Cerebellar nuclear complex (tissue), 1 donor: ENCODE measurements around the gene ACSS1.

ENCODE experiments used
- DNase-seq, 2 experiments: peaks; one replicate each; lab custom pipeline; 2025; lab: John Stamatoyannopoulos, UW

ACSS1 gene

DNA sequence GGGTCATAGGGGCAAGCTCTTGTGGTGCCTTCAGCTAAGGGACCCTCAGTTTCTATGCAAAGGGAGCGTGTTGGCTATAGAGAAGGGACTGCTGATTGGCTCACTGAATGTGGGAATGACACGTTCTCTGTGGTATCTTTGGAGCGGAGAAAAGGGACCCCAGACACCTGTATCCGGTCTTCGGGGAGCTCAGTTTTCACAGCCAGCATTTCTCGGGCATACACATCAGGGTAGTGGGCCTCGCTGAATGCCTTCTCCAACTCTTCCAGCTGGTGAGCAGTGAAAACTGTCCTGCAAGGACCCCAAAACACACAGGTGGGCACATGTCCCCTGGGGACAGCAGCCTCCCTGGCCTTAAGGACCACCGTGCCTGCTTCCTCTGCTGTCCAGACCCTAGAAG is 20.7 kb upstream of the ACSS1 start:
- DNase-seq: no peak

DNA sequence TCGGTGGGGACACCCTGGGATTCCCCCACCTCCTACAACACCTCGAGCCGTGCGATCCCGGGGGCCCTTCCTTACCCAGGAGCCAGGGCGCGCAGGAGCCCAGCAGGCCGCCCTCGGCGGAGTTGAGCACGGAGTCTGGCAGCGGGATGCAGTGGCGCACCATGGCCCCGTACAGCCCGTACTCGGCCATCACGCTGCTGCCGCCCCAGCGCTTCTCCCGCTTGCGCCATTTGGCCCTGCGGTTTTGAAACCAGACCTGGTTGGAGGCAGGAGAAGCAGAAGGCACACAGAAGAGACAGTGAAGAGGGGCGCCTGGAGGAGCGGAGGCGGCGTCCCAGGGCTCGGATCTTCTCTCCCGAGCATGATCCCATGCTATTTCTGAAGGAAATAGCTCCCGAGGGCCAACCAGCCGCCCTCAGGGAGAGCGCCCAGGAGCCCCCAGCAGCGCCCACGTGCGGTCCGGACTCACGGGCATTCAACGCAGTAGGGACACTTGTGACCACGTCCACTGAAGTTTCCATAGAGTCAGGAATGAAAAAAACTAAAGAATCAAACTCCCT is 19.8 kb upstream of the ACSS1 start:
- DNase-seq: no peak

DNA sequence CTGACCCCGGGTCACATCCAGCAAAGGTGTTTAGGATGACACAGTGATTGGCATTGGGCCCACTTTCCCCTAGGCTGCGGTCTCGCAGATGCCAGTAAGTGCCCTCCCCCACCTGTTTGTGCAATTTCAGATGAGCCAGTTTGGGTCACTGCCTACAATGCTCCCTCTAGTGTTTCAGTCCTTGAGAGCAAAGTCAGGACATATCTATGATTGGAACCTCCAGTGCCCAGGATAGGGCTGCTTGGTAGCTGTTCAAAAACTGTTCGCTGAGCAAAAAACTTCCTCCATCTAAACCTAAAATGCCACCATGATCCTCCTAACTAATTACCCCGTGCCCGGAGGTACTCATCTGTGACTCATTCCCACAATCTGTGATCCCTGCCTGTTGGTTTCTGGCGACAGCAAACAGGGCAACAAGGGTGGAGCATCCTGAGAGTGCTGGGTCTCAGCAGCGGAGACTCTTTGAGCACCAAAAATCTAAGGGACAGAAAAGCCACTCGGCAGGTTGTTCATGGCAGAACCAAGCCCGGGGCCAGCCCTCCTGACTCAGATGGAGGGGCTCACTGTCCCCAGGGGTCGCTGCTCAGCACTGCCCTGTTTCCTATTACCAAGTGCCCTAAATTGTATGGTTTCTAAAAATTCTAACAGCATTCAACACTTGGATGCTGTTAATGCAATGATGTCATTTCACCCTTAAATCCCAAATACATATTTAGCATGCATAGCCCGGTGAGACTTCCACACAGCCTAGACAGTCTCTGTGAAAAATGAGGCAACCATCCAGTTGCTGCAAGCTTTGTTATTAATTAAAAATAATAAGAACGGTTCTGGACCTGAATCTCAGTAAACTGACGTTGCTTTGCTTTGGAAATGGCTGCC is 19.0 kb upstream of the ACSS1 start:
- DNase-seq: peak in 1 of 2 experiments; percentile 57

DNA sequence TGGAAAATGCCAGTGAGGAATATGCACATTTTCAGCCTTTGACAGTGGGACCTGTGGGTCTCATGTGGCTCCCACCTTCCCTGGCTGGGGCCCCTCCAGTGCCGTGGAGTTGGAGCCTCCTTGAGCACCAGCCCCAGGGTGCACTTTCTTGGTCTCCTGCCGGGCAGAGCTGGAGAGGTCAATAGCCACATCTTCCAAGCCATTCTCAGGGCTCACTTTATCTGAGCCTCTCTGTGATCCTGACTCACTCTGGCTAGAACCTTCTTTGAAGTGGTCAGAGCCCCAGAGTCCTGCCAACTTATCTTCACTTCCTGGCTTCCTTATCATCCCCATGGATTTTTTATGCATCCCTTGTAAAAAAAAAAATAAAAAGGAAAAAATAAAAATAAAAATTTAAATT is 18.3 kb upstream of the ACSS1 start:
- DNase-seq: no peak

DNA sequence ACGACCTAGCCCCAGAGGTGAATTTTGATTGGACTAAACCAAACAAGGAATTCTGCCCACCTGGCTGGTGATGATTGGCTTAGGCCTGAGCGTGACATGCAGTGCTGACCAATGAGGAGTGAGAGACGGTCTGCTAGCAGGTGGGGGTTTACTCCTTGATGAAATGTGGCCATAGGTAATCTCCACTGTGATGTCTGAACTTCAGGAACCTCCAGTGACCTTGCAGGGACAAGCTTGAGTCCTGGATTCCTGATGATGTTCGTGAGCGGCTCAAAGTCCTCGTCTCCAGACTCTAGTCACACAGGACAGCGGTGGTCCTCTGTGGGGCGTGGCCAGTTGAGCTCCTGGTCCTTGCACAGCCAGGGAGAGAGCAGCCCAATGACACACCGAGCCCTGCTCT is 15.6 kb upstream of the ACSS1 start:
- DNase-seq: no peak

DNA sequence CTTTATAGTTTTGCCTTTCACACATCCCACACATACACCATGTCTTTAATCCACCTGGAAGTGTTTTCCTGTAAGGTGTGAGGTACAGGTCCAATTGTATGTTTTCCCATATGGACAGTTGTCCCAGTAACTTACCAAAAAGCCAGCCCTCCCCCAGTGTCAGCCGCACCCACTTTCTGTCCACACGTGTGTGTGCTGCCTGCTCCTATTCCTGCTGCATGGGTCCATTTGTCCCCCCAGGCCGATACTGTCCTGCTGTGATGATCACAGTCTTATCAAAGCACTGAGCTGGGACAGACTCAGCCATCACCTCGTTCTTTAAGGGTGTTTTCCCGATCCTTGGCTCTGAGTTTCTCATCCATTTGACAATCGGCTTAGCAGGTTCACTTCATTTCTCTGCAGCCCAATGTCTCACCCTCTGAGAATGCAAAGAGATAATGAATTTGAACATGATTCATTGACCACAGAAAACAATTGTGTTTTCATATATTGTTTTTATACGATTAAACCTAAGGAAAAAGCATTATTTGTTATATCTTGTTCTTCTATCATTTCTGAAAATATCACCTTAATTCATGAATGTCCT is 14.4 kb upstream of the ACSS1 start:
- no peak for DNase-seq

DNA sequence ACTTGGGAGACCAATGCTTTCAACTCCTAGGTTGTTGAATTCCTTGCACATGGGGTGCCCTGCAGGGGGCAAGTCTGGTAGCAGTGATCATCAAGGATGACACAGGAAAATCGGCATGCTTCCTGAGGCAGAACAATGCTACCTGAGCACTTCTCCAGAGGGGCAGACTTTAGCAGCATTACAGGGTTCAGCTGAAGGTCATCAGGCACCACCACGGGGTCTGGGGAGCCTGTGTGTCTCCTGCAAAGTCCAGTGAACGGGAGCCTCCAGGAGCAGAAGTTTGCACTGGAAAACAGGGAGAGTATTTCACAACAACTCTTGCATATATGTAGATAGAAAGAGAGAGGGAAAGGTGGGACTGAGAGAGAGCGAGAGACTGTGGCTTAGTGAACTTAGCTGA is 13.8 kb upstream of the ACSS1 start:
- no peak for DNase-seq

DNA sequence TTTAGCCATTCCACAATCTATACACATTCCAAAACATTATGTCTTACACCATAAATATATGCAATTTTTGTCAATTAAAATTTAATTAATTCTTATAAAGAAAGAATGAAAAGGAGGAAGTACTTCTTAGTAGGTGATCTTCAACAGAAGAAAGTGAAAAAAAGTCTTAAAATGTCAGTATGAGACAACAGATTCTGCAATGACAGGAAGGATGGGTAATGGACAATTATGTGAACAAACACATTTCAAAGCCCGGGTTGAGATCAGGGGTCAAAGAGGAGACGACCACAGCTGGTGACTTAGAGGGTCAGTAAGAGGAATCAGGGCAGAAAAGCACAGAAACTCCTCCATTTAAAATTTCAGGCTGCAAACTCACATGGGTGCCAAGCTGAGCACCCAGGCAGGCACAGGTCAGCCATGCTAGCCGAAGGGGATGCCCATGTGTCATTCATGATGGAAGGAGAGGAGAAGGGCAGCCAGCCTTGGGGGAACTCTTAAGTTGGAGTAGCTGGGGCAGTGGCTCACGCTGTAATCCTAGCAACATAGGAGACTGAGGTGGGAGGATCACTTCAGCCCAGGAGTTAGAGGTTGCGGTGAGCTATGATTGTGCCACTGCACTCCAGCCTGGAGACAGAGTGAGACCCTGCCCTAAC is 13.0 kb upstream of the ACSS1 start:
- DNase-seq: no peak

DNA sequence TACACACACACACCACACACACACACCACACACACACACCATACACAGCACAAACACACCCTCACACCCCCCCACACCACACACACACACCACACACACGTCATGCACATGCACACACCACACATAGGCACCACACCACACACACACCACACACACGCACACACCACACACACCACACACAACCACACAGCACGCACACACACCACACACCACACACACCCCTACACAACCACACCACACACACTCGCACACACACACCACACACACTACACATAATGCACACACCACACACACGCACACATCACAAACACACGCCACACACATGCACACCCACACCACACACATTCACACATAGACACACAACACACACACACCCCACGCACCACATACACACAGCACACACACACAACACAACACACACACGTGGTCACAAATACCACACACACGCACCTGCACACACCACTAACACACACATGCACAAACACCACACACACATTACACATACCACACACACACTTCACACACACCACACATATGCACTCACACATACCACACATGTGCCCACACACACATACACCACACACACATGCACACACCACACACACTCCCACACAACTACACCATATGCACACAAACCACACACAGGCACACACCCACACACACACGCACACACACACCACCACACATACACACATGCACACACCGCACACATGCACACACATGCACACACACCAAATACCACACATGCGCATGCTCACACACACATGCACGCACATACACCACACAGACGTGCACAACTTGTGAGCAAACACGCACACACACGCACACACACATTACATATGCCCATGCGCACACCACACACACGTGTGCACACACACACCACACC is 9.4 kb upstream of the ACSS1 start:
- no peak for DNase-seq

DNA sequence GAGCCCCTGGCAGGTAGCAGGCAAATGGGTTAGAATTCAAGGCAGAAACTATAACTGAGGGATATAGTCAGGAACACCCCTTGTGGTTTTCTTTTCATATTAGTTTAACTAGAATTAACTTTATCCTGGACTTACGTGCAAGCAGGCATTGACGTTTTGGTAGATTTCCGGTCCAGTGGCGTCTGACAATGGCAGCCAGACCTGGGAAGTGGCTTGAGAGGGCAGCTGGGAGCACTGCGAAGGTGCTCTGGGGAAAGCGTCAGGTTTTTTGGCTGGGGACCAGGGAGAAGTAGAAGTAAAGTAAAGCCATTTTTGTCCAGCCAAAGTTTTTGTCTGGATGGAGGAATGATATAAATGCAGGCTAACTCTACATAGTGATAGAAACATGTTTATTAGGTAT is 8.4 kb upstream of the ACSS1 start:
- no peak for DNase-seq

DNA sequence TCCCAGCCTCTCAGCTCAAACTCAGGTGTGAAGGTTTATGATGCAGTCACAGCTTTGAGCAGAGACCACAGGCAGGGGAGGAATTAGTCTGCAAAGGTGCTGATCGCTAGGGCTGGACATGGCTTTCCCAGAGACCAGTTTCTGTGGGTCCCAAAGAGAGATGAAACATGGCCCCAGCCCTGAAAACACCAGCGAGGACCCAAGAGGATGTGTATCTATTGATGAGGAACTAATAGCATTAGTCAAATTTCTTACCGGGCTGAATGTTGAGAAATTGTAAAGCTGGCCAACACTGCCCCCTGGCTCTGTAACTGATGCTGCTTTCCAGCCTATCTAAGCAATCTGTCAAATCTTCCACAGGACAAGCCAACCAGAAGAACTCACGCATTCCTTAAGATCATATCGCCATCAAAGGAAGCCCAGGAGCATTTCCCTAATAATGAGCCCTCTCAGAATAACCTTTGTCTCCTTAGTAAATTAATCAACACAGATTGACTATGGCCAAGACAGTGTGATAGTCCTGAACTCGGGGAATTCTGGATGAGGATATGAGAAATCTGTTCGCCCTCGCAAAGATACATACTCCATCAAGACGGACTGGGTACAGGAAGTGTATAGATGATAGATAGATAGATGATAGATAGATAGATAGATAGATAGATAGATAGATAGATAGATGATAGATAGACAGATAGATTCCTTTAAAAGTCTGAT is 7.8 kb upstream of the ACSS1 start:
- peak in 1 of 2 experiments; percentile 38 for DNase-seq

DNA sequence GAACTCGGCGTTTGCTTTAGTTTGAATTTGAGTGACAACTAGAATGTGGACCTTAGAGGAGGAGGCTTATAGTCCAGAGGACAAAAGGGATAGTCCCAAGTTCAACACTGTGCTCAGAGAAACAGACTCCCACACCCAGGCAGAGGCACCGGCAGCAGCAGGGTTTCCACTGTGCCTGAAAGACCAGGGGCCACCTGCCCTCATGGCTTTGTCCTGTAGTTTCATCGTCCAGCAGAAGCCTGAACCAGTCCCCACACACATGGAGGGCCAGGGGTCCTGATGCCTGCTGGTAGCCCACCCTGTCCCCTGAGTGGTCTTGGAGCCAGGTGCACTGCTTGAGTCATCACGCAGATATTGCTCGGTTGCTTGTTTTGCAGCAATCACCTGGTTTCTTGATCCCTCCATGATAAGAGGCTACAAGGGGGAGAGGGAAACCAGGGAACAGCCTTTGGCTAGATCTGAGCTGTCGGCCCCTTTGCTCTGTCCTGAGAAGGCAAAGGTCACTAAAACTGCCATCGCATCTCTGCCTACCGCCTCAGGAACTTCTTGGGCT is 7.2 kb upstream of the ACSS1 start:
- no peak for DNase-seq

DNA sequence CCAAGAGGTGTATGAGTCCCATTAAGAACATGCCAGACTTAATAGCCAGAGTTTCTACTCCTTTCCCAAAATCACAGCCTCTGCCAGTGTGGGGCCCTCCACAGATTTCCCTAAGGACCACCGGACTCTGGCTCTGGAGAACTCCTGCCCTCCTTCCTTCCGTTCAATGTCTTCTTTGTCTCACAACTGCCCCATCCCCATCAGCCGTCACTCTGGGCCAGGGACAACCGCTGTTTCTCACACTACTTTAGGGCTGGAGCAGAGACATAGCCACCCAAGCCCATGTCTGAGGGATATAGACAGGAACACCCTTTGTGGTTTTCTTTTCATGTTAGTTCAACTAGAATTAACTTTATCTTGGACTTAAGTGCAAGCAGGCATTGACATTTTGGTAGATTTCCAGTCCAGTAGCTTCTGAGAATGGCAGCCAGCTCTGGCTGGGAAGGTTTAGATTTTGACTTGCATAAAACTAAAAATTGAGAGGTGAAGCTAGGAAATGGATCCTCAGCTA is 6.7 kb upstream of the ACSS1 start:
- no peak for DNase-seq

DNA sequence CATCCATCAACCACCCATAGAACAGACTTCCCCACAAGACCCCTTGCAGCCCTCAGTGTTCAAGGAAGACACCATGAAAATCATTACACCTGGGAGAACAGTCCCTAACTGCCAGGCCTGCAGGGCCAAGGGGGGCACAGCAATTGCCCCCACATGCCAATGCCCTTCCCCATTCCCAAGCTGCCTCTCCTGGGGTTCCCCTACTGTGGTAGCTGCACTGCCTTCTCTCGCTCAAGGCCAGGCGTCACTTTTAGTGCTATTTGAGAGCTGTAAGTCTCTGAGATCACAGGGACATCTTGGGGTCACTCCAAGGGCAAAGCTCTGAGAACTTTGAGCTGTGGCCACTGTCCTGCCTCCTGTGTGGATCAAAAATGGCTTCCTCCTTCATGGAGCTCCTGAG is 6.0 kb upstream of the ACSS1 start:
- DNase-seq: no peak

DNA sequence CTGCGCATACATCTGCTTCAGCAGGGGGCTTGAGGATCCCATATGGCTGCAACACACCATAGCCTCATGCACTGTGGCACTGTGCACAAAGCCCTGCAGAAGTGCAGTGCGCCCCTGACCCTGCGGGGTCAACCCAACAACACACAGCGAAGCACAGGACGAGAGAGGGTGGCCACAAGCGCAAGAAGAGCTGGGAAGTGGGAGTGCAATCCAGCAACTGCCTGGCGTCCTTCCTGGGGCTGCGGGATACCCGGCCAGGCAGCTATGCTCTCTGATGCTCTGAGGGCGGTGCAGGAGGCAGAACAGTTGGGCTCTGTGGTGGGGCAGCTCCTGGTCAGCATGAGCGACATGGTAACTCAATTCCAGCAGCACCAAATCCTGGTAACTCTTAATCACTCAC is 5.6 kb upstream of the ACSS1 start:
- no peak for DNase-seq

DNA sequence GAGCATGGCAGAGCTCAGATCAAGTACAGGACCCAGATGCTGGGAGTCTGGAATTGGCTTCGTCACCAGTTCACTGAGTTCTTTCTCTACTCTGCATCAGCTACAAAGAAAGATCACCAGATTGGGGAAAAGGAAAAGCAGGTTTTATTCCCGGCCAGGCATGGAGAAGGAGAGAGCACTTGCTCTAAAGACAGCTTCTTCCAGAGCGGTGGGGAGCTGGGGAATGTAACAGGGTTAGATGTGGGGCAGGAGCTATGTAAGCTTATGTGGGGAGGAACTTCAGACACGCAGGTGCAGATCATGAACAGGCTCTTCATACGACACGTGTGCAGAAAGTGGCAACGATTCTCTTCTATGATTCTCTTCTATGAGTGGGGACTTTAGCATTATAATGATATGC is 4.9 kb upstream of the ACSS1 start:
- no peak for DNase-seq

DNA sequence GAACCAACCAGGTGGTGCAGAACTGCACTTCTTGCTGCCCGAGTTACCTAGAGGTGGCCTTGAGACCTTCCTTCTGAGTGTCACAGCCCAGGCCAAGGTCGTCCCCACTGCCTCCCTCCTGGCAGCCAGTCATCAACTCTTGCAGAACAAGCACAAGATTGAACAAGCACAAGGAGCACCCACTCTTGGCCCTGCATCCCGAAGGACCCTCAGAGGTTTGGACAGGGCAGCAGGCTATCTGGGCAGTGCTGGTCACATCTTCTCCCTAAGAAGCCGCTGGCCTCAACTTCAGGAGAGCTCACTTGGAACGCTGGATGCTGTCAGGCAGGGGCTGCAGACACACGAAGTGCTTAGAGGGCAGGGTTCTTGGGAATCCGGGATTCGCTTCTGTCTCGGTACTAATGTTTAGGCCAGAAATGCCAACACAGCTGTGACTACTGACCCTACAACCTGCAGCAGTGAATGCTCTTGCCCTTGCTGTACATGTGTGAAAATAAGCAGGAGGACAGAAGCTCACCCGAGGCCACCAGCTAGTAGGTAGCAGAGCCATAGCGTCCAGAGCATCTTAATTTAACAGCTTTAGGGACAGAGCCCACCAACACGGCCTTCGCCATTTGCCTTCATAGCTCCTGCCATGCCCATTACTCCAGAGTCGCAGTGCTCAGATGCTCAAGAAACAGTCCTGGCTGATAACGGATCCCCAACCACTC is 4.0 kb upstream of the ACSS1 start:
- DNase-seq: no peak

DNA sequence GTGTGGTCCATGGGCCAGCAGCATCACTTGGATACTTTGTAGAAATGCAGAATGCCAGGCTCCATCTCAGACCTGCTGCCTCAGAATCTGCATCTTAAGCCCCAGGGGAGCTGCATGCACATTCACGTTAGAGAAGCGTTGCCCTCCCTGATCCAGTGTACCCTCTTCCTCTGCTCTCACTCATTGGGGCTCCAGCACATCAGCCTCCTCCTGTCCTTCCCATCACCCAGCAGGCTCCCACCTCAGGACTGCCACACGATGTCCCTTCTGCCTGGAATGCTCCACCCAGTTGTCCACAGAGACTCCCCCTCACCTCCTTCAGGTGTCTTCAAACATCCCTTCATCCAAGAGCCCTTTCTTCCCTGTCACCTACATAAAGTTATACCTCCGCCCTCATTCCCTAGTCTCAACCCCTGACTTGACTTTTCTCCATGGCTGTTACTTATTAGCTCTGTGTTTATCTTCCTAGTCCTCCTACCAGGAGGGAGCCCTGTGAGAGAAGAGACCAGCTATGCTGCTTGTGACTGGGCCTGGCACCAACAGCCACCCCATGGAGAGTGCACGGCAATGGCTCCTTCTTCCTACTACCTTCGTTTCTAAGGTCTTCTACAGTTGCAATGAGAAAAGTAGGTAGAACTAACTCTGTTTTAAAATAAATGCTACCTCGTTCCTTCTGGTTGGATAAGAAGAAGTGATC is 3.3 kb upstream of the ACSS1 start:
- no peak for DNase-seq

DNA sequence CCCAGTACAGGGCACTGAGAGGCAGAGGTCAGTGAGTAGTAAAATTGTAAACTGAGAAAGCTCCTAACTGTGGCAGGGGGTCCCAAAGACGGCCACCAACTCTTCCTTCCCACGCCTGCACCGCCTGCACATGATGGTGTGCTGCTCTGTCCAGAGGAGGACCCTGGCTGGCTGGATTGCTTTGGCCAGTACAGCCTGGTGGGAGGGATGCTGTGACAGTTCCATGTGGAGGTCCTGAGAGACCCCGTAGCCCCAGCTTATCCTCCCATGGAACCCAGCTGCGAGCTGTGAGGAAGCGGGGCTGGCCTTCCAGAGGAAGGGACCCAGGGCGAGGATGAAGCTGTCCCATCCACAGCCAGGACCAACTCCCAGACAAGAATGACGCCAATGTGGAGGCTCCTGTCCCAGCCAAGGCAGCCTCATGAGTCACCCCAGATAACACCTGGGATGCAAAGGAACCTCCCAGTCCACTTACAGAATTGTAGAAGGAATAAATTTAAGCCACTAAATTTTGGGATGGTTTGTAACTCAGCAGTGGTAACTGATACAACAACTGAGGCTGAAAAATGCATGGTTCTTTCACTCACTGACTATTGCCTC is 2.0 kb upstream of the ACSS1 start:
- no peak for DNase-seq
